Neural progenitor cell (in vitro differentiated cells): ENCODE data around the gene TRIM38.

Source experiments
- EZH2phosphoT487 ChIP-seq: fragments of 200-600 bp; sonication (generic); IDR thresholded peaks from 2 replicates; pipeline ENCODE4 v1.6.1; 2017; ENCODE audit warnings: antibody characterized with exemption
- TF ChIP-seq, protein P1 (sequence below): fragments of 200-600 bp; sonication (generic); IDR thresholded peaks from 2 replicates; pipeline ENCODE4 v1.5.1; 2017; ENCODE audit warnings: antibody characterized with exemption, mild to moderate bottlenecking

DNA sequence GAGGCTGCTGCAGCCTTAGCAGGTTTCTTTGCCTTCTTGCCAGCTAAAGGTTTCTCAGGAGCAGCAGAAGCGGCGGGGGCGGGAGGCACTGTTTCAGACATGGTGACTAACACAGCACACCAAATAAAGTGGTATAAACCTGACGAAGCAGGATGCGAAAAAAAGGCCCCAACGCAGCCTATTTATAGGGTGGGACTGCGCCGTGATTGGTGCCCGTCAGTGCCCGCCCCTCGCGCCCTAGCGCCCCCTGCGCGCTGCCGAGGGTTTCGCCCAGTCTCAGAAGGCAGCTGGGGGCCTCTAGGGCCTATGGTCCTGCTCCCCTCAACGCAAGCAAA lies 55.0 kb downstream of the TRIM38 start:
- TF ChIP-seq EZH2phosphoT487 = no peak
- TF ChIP-seq, protein P1, sequence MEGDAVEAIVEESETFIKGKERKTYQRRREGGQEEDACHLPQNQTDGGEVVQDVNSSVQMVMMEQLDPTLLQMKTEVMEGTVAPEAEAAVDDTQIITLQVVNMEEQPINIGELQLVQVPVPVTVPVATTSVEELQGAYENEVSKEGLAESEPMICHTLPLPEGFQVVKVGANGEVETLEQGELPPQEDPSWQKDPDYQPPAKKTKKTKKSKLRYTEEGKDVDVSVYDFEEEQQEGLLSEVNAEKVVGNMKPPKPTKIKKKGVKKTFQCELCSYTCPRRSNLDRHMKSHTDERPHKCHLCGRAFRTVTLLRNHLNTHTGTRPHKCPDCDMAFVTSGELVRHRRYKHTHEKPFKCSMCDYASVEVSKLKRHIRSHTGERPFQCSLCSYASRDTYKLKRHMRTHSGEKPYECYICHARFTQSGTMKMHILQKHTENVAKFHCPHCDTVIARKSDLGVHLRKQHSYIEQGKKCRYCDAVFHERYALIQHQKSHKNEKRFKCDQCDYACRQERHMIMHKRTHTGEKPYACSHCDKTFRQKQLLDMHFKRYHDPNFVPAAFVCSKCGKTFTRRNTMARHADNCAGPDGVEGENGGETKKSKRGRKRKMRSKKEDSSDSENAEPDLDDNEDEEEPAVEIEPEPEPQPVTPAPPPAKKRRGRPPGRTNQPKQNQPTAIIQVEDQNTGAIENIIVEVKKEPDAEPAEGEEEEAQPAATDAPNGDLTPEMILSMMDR = no peak
